WERI-Rb-1 (cell line): ENCODE data around the gene RASAL2.
"Not testable (repeated sequence)": the region's sequence is repeated elsewhere in the genome, so short reads cannot be mapped to it uniquely, and the experiment has no call there.

Experiments used
- DNase-seq: peaks from one replicate; pipeline ENCODE4 v3.0.0-alpha.2; 2020
- H3K27ac ChIP-seq: fragments of 250-450 bp; sonication (Bioruptor Pico); 2 replicates; pipeline ENCODE4 v1.5.1; 2020; ENCODE audit warnings: mild to moderate bottlenecking, moderate library complexity
- H3K27me3 ChIP-seq: fragments of 250-450 bp; sonication (Bioruptor Pico); 2 replicates; pipeline ENCODE4 v1.5.1; 2021; ENCODE audit warnings: mild to moderate bottlenecking, low read depth, moderate library complexity; ENCODE audit not compliant: insufficient read depth, severe bottlenecking
- H3K36me3 ChIP-seq: fragments of 250-450 bp; sonication (Bioruptor Pico); 2 replicates; pipeline ENCODE4 v1.5.1; 2020; ENCODE audit warnings: mild to moderate bottlenecking, moderate library complexity
- H3K4me3 ChIP-seq: 2 replicates; pipeline ENCODE4 v1.5.1; 2011; ENCODE audit warnings: low read depth, mild to moderate bottlenecking, control low read depth, low read length
- H3K9me3 ChIP-seq: fragments of 250-450 bp; sonication (Bioruptor Pico); 2 replicates; pipeline ENCODE4 v1.5.1; 2021; ENCODE audit warnings: mild to moderate bottlenecking, moderate library complexity; ENCODE audit not compliant: severe bottlenecking
- CTCF ChIP-seq: IDR thresholded peaks from 2 replicates; pipeline ENCODE4 v1.5.1; 2011; ENCODE audit warnings: low read depth, mild to moderate bottlenecking, control low read depth, inconsistent platforms, low read length

The RASAL2 gene

GRCh38 chr1:178088651-178089050 is 5.3 kb upstream of the RASAL2 start:
- Histone ChIP-seq H3K9me3 (no peaks in the 10 kb centered on the region), H3K36me3 (no peaks in the 10 kb centered on the region), H3K27me3 (no peaks in the 10 kb centered on the region), H3K4me3 (no peak overlapping the region), H3K27ac (no peak overlapping the region)
- DNase-seq = no peak
- TF ChIP-seq CTCF = no peak

- DNase-seq, H3K36me3 ChIP-seq, H3K27me3 ChIP-seq, H3K9me3 ChIP-seq, H3K4me3 ChIP-seq, H3K27ac ChIP-seq: not testable (repeated sequence)
Observed at GRCh38 chr1:178091454-178091853, 2.5 kb upstream of the RASAL2 start.

- Histone ChIP-seq H3K4me3 (no peak overlapping the region), H3K36me3 (peaks cover 6% of the 10 kb centered on the region; the same call in 1 of the 2 replicates), H3K27me3 (no peaks in the 10 kb centered on the region), H3K9me3 (no peaks in the 10 kb centered on the region), H3K27ac (no peak overlapping the region)
- TF ChIP-seq CTCF = no peak
- DNase-seq = no peak
Observed at GRCh38 chr1:178091986-178092745, 1.7 kb upstream of the RASAL2 start.

GRCh38 chr1:178092878-178093493 is 918 bp upstream of the RASAL2 start:
- no peak for TF ChIP-seq CTCF
- H3K9me3 ChIP-seq = no peaks in the 10 kb centered on the region
- DNase-seq = peak; percentile 75
- peaks cover 6% of the 10 kb centered on the region; the same call in 1 of the 2 replicates for H3K36me3 ChIP-seq
- peak overlapping the region; percentile 88 for H3K27ac ChIP-seq
- H3K4me3 ChIP-seq = peak overlapping the region; percentile 77
- H3K27me3 ChIP-seq = no peaks in the 10 kb centered on the region

GRCh38 chr1:178093494-178093950 is 382 bp upstream of the RASAL2 start:
- TF ChIP-seq CTCF = no peak
- no peaks in the 10 kb centered on the region for H3K9me3 ChIP-seq
- peak overlapping the region; percentile 77 for H3K4me3 ChIP-seq
- H3K27ac ChIP-seq = peak overlapping the region; percentile 88
- no peaks in the 10 kb centered on the region for H3K27me3 ChIP-seq
- peaks cover 6% of the 10 kb centered on the region; the same call in 1 of the 2 replicates for H3K36me3 ChIP-seq
- peak; percentile 99 for DNase-seq
